Tibial nerve (tissue), 4 donors: ENCODE measurements around the gene ATP1A4. TPM values are rescaled to one million over a fixed set of nuclear protein-coding genes. Genes with fewer than 3 reads are reported as not detected.

Source experiments
- DNase-seq, 2 donors: peaks; one replicate each; pipeline ENCODE4 v3.0.0-alpha.2; 2019; ENCODE audit warnings: low spot score in 2 of 2
- H3K27ac ChIP-seq, 4 donors: fragments of 200-600 bp; sonication (generic) in 3 of 4; one replicate each; pipeline ENCODE4 v1.5.1; 2017 to 2019; ENCODE audit warnings: mild to moderate bottlenecking in 1 of 4
- H3K27me3 ChIP-seq, 2 donors: fragments of 200-600 bp; sonication (generic) in 1 of 2; one replicate each; pipeline versions ENCODE4 v1.5.1 to v1.6.0; 2017 to 2019
- H3K36me3 ChIP-seq, 3 donors: fragments of 200-600 bp; sonication (generic); one replicate each; pipeline ENCODE4 v1.5.1; 2018 to 2019
- H3K4me1 ChIP-seq, 4 donors: fragments of 200-600 bp; sonication (generic) in 3 of 4; one replicate each; pipeline ENCODE4 v1.5.1; 2017 to 2019
- H3K4me3 ChIP-seq, 4 donors: fragments of 200-600 bp; sonication (generic) in 3 of 4; one replicate each; pipeline ENCODE4 v1.5.1; 2017 to 2019; ENCODE audit warnings: mild to moderate bottlenecking in 1 of 4, moderate library complexity in 1 of 4
- H3K9me3 ChIP-seq, 4 donors: fragments of 200-600 bp; sonication (generic) in 3 of 4; one replicate each; pipeline ENCODE4 v1.5.1; 2017 to 2019
- EP300 ChIP-seq, 2 donors: sonication (generic); formaldehyde crosslinking; IDR thresholded peaks; one replicate each; pipeline ENCODE4 v1.6.1; 2017; ENCODE audit warnings: antibody characterized with exemption in 2 of 2, mild to moderate bottlenecking in 1 of 2
- POLR2A ChIP-seq, 2 donors: fragments of 450-650 bp; IDR thresholded peaks; one replicate each; pipeline ENCODE4 v1.6.1; 2017; ENCODE audit warnings: antibody characterized with exemption in 2 of 2, mild to moderate bottlenecking in 2 of 2, moderate library complexity in 2 of 2
- WGBS, 2 donors: methylation state at CpG; one replicate each; pipeline ENCODE4 v1.1.5; 2018; 5-methylcytosine and 5-hydroxymethylcytosine counted together
- total RNA-seq, 4 donors: library from RNA; depleted of rRNA; stranded (reverse); fragments of >200 nt; gene quantifications; one replicate each; pipeline ENCODE4 v1.1.0, GENCODE V29; 2016
- TF ChIP-seq, protein P1 (sequence below), 5 experiments: fragments of 200-600 bp in 3 of 5; fragments of 450-650 bp in 2 of 5; sonication (generic) in 3 of 5; IDR thresholded peaks; one replicate each; pipeline ENCODE4 v1.5.1; 2016 to 2019; ENCODE audit warnings: antibody characterized with exemption in 5 of 5, mild to moderate bottlenecking in 3 of 5, moderate library complexity in 2 of 5

ATP1A4 gene
- total RNA-seq, 4 donors from 2014 or later, result 0.90 to 5.0 (median 2.1) TPM

DNA sequence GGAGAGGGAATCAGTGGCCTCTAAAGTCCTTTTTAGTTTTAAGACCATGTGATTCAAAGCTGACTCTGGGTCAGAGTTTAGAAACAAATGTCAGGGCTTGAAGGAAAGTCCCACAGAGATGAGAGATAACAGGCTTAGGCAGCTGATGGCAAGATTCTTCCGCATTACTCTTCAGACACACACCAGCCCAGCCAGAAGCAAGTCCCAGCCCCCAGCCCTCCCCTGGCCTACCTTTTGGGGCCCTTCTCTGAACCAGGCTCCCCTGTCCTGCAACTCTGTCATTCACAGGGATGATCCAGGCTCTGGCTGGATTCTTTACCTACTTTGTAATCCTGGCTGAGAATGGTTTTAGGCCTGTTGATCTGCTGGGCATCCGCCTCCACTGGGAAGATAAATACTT lies 25.8 kb downstream of the ATP1A4 start:
- TF ChIP-seq, protein P1, sequence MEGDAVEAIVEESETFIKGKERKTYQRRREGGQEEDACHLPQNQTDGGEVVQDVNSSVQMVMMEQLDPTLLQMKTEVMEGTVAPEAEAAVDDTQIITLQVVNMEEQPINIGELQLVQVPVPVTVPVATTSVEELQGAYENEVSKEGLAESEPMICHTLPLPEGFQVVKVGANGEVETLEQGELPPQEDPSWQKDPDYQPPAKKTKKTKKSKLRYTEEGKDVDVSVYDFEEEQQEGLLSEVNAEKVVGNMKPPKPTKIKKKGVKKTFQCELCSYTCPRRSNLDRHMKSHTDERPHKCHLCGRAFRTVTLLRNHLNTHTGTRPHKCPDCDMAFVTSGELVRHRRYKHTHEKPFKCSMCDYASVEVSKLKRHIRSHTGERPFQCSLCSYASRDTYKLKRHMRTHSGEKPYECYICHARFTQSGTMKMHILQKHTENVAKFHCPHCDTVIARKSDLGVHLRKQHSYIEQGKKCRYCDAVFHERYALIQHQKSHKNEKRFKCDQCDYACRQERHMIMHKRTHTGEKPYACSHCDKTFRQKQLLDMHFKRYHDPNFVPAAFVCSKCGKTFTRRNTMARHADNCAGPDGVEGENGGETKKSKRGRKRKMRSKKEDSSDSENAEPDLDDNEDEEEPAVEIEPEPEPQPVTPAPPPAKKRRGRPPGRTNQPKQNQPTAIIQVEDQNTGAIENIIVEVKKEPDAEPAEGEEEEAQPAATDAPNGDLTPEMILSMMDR (IDR thresholded peaks at IDR 0.05), result no peak
- TF ChIP-seq EP300 (IDR thresholded peaks at IDR 0.05) (no peak), POLR2A (IDR thresholded peaks at IDR 0.05) (no peak)

DNA sequence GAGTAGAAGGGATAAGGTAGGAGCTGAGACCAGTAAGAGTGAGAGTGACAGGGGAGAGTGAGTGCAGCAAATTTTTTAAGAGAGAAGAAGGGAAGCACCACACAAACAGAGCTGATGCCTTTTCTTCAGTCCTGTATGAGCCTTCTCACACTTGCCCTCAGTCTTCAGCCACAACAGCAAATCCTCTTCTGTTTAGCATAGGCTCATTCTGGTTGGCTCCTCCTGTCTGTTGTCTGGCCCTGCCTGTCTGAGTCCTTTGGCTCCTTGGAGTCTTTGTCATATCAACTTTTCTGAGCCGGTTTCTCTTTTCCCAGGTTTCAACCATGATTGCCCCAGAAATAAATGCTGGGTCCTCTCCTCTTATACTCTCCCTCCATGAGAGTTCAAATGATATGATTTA lies 26.3 kb downstream of the ATP1A4 start:
- DNase-seq, result no peak
- no peaks in the 10 kb centered on the region for H3K27me3 ChIP-seq
- TF ChIP-seq EP300 (IDR thresholded peaks at IDR 0.05) (no peak), POLR2A (IDR thresholded peaks at IDR 0.05) (no peak)
- TF ChIP-seq, protein P1 (IDR thresholded peaks at IDR 0.05), result no peak
- H3K36me3 ChIP-seq, result no peaks in the 10 kb centered on the region
- no peaks in the 10 kb centered on the region for H3K9me3 ChIP-seq
- 86 to 96% methylated on average over 1 of the region's 1 CpG for WGBS, 2 donors
- no peak overlapping the region for H3K4me3 ChIP-seq
- no peaks in the 10 kb centered on the region for H3K4me1 ChIP-seq
- H3K27ac ChIP-seq, result no peak overlapping the region

More for the DNA sequence above, 25.8 kb downstream of the ATP1A4 start:
- no peak overlapping the region for H3K4me3 ChIP-seq
- WGBS, 2 donors, result 93 to 100% methylated on average over 2 of the region's 2 CpGs
- no peak for DNase-seq
- no peak overlapping the region for H3K27ac ChIP-seq
- no peaks in the 10 kb centered on the region for H3K4me1 ChIP-seq
- no peaks in the 10 kb centered on the region for H3K27me3 ChIP-seq
- no peaks in the 10 kb centered on the region for H3K9me3 ChIP-seq
- H3K36me3 ChIP-seq, result no peaks in the 10 kb centered on the region

DNA sequence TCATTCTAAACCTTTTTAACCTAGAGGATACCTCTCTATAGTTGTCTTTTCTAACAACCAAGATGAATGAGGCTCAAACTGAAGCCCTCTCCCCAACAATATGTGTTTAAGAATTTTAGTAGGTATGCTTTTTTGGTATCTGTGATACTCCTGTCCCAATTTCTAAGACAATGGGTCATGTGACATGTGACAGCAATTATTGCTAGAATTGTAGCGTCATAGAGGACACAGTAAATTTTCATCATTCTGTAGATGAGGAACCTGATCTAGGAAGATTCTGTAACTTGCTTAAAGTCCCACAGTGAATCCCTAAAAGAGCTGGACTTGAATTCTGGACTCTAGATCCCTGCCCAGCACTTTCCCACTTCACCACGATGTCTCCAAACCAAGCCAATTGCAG lies 27.3 kb downstream of the ATP1A4 start:
- Histone ChIP-seq H3K9me3 (no peaks in the 10 kb centered on the region), H3K36me3 (no peaks in the 10 kb centered on the region), H3K4me1 (no peaks in the 10 kb centered on the region), H3K27me3 (no peaks in the 10 kb centered on the region), H3K27ac (no peak overlapping the region), H3K4me3 (no peak overlapping the region)
- 90 to 95% methylated on average over 2 of the region's 2 CpGs for WGBS, 2 donors
- DNase-seq, result no peak
- TF ChIP-seq, protein P1 (IDR thresholded peaks at IDR 0.05), result no peak
- TF ChIP-seq POLR2A (IDR thresholded peaks at IDR 0.05) (no peak), EP300 (IDR thresholded peaks at IDR 0.05) (no peak)

DNA sequence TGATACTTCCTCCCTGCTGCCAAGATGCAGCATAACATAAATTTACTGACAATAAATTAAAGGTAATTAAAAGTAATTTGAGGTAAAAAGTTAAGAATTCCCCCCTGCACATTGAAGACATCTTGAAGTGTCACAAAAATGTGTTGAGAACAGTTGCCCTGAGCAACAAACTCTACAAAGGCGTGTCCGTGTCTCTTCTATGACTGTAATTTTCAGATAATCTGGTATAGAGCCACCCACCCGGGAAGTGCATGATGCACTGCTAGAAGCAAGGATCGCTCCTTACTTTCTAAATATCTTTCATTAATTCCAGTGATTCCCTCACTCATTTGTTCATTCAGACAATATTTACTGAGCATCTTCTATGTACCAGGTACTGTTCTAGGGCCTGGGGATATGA lies 27.9 kb downstream of the ATP1A4 start:
- Histone ChIP-seq H3K36me3 (no peaks in the 10 kb centered on the region), H3K27me3 (no peaks in the 10 kb centered on the region), H3K9me3 (no peaks in the 10 kb centered on the region), H3K4me3 (no peak overlapping the region), H3K4me1 (no peaks in the 10 kb centered on the region), H3K27ac (no peak overlapping the region)
- TF ChIP-seq, protein P1 (IDR thresholded peaks at IDR 0.05), result no peak
- TF ChIP-seq POLR2A (IDR thresholded peaks at IDR 0.05) (no peak), EP300 (IDR thresholded peaks at IDR 0.05) (no peak)
- WGBS, 2 donors, result 89 to 94% methylated on average over 4 of the region's 4 CpGs
- no peak for DNase-seq

DNA sequence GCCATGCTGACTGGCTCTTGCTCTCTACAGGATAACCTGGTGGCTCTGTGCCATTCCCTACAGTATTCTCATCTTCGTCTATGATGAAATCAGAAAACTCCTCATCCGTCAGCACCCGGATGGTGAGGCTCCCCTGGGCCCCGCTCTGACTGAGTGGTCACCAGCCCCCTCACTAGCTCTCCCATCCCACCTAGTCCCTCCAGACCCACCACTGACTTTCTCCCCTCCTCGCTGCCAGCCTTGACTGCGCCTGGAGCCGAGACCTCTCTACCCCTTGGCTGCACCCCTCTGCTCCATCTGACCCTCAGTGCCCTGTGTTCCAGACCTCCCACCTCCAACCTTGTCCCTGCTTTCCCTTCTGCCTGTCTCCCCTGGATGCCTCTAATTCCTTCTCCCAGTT lies 34.8 kb downstream of the ATP1A4 start:
- DNase-seq, result no peak
- no peaks in the 10 kb centered on the region for H3K9me3 ChIP-seq
- TF ChIP-seq POLR2A (IDR thresholded peaks at IDR 0.05), result no peak
- TF ChIP-seq, protein P1 (IDR thresholded peaks at IDR 0.05), result no peak
- no peak for TF ChIP-seq EP300 (IDR thresholded peaks at IDR 0.05)

More for the DNA sequence above, 34.8 kb downstream of the ATP1A4 start:
- H3K4me3 ChIP-seq, result no peak overlapping the region
- peaks cover 0 to 12% (median 4%) of the 10 kb centered on the region in 4 donors for H3K4me1 ChIP-seq
- no peak overlapping the region for H3K27ac ChIP-seq
- no peaks in the 10 kb centered on the region for H3K36me3 ChIP-seq
- 88 to 95% methylated on average over 7 of the region's 7 CpGs for WGBS, 2 donors
- H3K27me3 ChIP-seq, result no peaks in the 10 kb centered on the region
